Liver (tissue), 3 donors: ENCODE data around the gene PPA2.

Experiments
- EGR1 ChIP-seq, 2 donors: IDR thresholded peaks; 2 replicates each; pipeline ENCODE4 v1.6.1; 2016 to 2018; ENCODE audit warnings: antibody characterized with exemption in 2 of 2, low read depth in 2 of 2
- FOXA1 ChIP-seq: IDR thresholded peaks from 2 replicates; pipeline ENCODE4 v1.6.1; 2016; ENCODE audit warnings: antibody characterized with exemption
- GABPA ChIP-seq, 2 donors: IDR thresholded peaks in 1 of 2; conservative IDR thresholded peaks in 1 of 2; 2 replicates each; pipeline ENCODE4 v1.6.1; 2016; ENCODE audit warnings: antibody characterized with exemption in 2 of 2, mild to moderate bottlenecking in 1 of 2, moderate library complexity in 1 of 2
- JUND ChIP-seq, 2 donors: IDR thresholded peaks; 2 replicates each; pipeline ENCODE4 v1.6.1; 2016; ENCODE audit warnings: antibody characterized with exemption in 2 of 2
- RXRA ChIP-seq, 2 donors: IDR thresholded peaks; 2 replicates each; pipeline ENCODE4 v1.6.1; 2017 to 2018; ENCODE audit warnings: antibody characterized with exemption in 2 of 2, mild to moderate bottlenecking in 1 of 2
- TF ChIP-seq, protein P1 (sequence below): fragments of 150-350 bp; IDR thresholded peaks from 2 replicates; pipeline ENCODE4 v1.5.1; 2017; ENCODE audit warnings: improper control_type of control experiment, low read depth, low read length; ENCODE audit not compliant: missing input control
- TF ChIP-seq, protein P2 (sequence below): IDR thresholded peaks from 2 replicates; pipeline ENCODE4 v1.6.1; 2016; ENCODE audit warnings: antibody characterized with exemption
- TF ChIP-seq, protein P3 (sequence below): IDR thresholded peaks from 2 replicates; pipeline ENCODE4 v1.6.1; 2016; ENCODE audit warnings: antibody characterized with exemption, mild to moderate bottlenecking
- TF ChIP-seq, protein P4 (sequence below): IDR thresholded peaks from 2 replicates; pipeline ENCODE4 v1.6.1; 2016; ENCODE audit warnings: antibody characterized with exemption
- TF ChIP-seq, protein P5 (sequence below): IDR thresholded peaks from 2 replicates; pipeline ENCODE4 v1.6.1; 2016; ENCODE audit warnings: antibody characterized with exemption
- donor health status: healthy.
- donor health status: healthy.

DNA sequence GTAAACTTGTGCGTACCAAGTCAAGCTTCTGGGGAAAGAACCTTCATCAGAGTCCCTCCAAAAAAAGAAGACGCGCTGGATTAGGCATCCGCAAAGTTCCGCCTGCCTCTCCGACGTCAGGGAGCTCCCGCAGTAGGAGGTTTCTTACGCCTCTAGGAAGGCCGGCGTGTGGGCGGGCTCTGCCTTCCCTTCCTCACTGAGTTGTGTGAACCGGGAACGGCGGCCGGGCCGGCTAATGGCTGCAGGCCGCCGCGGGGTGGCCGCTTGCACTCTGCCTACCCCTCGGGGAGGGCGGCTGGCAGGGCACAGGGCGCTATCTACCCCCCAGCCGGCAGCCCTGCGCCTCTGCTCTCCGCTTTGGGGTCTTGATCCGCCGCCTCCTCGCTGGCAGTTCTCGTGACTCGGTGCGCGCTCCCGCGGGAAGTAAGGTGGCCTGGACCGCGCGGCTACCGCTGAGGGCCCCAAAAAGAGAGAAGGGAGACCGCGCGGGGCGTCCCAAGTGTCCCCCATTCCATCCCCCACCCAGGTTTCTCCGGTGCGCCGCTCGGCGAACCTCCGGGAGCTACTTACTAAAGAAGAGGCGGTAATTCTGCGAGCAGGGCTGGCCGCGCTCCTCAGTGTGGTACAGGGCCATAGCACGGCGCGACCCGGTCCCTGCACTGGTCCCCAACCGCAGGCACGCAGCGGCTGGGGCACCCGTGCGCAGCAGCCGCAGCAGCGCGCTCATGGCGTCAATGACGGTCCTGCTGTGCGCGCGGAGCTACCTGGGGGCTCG is at the start of gene PPA2:
- TF ChIP-seq, protein P1, sequence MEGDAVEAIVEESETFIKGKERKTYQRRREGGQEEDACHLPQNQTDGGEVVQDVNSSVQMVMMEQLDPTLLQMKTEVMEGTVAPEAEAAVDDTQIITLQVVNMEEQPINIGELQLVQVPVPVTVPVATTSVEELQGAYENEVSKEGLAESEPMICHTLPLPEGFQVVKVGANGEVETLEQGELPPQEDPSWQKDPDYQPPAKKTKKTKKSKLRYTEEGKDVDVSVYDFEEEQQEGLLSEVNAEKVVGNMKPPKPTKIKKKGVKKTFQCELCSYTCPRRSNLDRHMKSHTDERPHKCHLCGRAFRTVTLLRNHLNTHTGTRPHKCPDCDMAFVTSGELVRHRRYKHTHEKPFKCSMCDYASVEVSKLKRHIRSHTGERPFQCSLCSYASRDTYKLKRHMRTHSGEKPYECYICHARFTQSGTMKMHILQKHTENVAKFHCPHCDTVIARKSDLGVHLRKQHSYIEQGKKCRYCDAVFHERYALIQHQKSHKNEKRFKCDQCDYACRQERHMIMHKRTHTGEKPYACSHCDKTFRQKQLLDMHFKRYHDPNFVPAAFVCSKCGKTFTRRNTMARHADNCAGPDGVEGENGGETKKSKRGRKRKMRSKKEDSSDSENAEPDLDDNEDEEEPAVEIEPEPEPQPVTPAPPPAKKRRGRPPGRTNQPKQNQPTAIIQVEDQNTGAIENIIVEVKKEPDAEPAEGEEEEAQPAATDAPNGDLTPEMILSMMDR, result no peak
- TF ChIP-seq JUND (IDR thresholded peaks at IDR 0.05) (no peak), EGR1 (IDR thresholded peaks at IDR 0.05; ENCODE audit: low read depth in 2 of 2) (no peak), FOXA1 (no peak), RXRA (IDR thresholded peaks at IDR 0.05) (peak; percentile 2 to 9), GABPA (IDR thresholded peaks at IDR 0.05 in 1 of 2, conservative IDR thresholded peaks at IDR 0.05 in 1 of 2) (no peak)
- TF ChIP-seq, protein P2, sequence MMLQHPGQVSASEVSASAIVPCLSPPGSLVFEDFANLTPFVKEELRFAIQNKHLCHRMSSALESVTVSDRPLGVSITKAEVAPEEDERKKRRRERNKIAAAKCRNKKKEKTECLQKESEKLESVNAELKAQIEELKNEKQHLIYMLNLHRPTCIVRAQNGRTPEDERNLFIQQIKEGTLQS, result no peak
- TF ChIP-seq, protein P3, sequence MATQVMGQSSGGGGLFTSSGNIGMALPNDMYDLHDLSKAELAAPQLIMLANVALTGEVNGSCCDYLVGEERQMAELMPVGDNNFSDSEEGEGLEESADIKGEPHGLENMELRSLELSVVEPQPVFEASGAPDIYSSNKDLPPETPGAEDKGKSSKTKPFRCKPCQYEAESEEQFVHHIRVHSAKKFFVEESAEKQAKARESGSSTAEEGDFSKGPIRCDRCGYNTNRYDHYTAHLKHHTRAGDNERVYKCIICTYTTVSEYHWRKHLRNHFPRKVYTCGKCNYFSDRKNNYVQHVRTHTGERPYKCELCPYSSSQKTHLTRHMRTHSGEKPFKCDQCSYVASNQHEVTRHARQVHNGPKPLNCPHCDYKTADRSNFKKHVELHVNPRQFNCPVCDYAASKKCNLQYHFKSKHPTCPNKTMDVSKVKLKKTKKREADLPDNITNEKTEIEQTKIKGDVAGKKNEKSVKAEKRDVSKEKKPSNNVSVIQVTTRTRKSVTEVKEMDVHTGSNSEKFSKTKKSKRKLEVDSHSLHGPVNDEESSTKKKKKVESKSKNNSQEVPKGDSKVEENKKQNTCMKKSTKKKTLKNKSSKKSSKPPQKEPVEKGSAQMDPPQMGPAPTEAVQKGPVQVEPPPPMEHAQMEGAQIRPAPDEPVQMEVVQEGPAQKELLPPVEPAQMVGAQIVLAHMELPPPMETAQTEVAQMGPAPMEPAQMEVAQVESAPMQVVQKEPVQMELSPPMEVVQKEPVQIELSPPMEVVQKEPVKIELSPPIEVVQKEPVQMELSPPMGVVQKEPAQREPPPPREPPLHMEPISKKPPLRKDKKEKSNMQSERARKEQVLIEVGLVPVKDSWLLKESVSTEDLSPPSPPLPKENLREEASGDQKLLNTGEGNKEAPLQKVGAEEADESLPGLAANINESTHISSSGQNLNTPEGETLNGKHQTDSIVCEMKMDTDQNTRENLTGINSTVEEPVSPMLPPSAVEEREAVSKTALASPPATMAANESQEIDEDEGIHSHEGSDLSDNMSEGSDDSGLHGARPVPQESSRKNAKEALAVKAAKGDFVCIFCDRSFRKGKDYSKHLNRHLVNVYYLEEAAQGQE, result peak; percentile 58
- TF ChIP-seq, protein P4, sequence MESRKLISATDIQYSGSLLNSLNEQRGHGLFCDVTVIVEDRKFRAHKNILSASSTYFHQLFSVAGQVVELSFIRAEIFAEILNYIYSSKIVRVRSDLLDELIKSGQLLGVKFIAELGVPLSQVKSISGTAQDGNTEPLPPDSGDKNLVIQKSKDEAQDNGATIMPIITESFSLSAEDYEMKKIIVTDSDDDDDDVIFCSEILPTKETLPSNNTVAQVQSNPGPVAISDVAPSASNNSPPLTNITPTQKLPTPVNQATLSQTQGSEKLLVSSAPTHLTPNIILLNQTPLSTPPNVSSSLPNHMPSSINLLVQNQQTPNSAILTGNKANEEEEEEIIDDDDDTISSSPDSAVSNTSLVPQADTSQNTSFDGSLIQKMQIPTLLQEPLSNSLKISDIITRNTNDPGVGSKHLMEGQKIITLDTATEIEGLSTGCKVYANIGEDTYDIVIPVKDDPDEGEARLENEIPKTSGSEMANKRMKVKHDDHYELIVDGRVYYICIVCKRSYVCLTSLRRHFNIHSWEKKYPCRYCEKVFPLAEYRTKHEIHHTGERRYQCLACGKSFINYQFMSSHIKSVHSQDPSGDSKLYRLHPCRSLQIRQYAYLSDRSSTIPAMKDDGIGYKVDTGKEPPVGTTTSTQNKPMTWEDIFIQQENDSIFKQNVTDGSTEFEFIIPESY, result peak; percentile 58
- TF ChIP-seq, protein P5, sequence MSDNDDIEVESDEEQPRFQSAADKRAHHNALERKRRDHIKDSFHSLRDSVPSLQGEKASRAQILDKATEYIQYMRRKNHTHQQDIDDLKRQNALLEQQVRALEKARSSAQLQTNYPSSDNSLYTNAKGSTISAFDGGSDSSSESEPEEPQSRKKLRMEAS, result no peak
